T-helper 1 cell treated with Interleukin-12 subunit alpha and Interleukin-12 subunit beta and Interleukin-4 antibody, amounts not matched to agents 30 μg/mL and 1 μg/mL, for 36 hours (primary cell): ENCODE data around the gene GRIK1.

Source experiments
- H3K27ac Mint-ChIP-seq: one replicate; pipeline ENCODE4 v1.8.0; 2021; ENCODE audit warnings: mild to moderate bottlenecking, mixed read lengths
- H3K27me3 Mint-ChIP-seq: one replicate; pipeline ENCODE4 v1.8.0; 2021; ENCODE audit warnings: low read depth, mixed read lengths
- H3K36me3 Mint-ChIP-seq: one replicate; pipeline ENCODE4 v1.8.0; 2021; ENCODE audit warnings: low read depth, mixed read lengths
- H3K4me1 Mint-ChIP-seq: one replicate; pipeline ENCODE4 v1.8.0; 2021; ENCODE audit warnings: low read depth, mixed read lengths
- H3K4me3 Mint-ChIP-seq: one replicate; pipeline ENCODE4 v1.8.0; 2021; ENCODE audit warnings: mild to moderate bottlenecking, moderate library complexity, mixed read lengths
- H3K9me3 Mint-ChIP-seq: one replicate; pipeline ENCODE4 v1.8.0; 2021; ENCODE audit warnings: mixed read lengths

Gene GRIK1

GRCh38 chr21:29534448-29534847 is 405.3 kb downstream of the GRIK1 start:
- Mint-ChIP-seq H3K36me3 (no peaks in the 10 kb centered on the region), H3K27ac (no peak overlapping the region), H3K9me3 (peaks cover 7% of the 10 kb centered on the region), H3K4me3 (no peak overlapping the region), H3K27me3 (no peaks in the 10 kb centered on the region), H3K4me1 (no peaks in the 10 kb centered on the region)

- Mint-ChIP-seq H3K36me3 (no peaks in the 10 kb centered on the region), H3K4me1 (no peaks in the 10 kb centered on the region), H3K27me3 (no peaks in the 10 kb centered on the region), H3K9me3 (peaks cover 27% of the 10 kb centered on the region), H3K4me3 (no peak overlapping the region), H3K27ac (no peak overlapping the region)
Measured at GRCh38 chr21:29529139-29529538, 410.7 kb downstream of the GRIK1 start.

- Mint-ChIP-seq H3K4me1 (no peaks in the 10 kb centered on the region), H3K9me3 (peaks cover 30% of the 10 kb centered on the region), H3K27me3 (no peaks in the 10 kb centered on the region), H3K4me3 (no peak overlapping the region), H3K36me3 (no peaks in the 10 kb centered on the region), H3K27ac (no peak overlapping the region)
Measured at GRCh38 chr21:29526545-29526944, 413.3 kb downstream of the GRIK1 start.

- no peaks in the 10 kb centered on the region for H3K4me1 Mint-ChIP-seq
- no peak overlapping the region for H3K4me3 Mint-ChIP-seq
- H3K27ac Mint-ChIP-seq = no peak overlapping the region
- no peaks in the 10 kb centered on the region for H3K36me3 Mint-ChIP-seq
- peaks cover 26% of the 10 kb centered on the region for H3K9me3 Mint-ChIP-seq
- H3K27me3 Mint-ChIP-seq = no peaks in the 10 kb centered on the region
Measured at GRCh38 chr21:29524055-29524454, 415.7 kb downstream of the GRIK1 start.

GRCh38 chr21:29523646-29524045 is 416.1 kb downstream of the GRIK1 start:
- Mint-ChIP-seq H3K27me3 (no peaks in the 10 kb centered on the region), H3K4me3 (no peak overlapping the region), H3K9me3 (peaks cover 26% of the 10 kb centered on the region), H3K27ac (no peak overlapping the region), H3K36me3 (no peaks in the 10 kb centered on the region), H3K4me1 (no peaks in the 10 kb centered on the region)

- no peaks in the 10 kb centered on the region for H3K36me3 Mint-ChIP-seq
- no peaks in the 10 kb centered on the region for H3K27me3 Mint-ChIP-seq
- no peak overlapping the region for H3K4me3 Mint-ChIP-seq
- no peaks in the 10 kb centered on the region for H3K4me1 Mint-ChIP-seq
- no peak overlapping the region for H3K27ac Mint-ChIP-seq
- peaks cover 20% of the 10 kb centered on the region for H3K9me3 Mint-ChIP-seq
Measured at GRCh38 chr21:29521872-29522271, 417.9 kb downstream of the GRIK1 start.

- Mint-ChIP-seq H3K36me3 (no peaks in the 10 kb centered on the region), H3K4me3 (no peak overlapping the region), H3K9me3 (peaks cover 4% of the 10 kb centered on the region), H3K4me1 (no peaks in the 10 kb centered on the region), H3K27me3 (no peaks in the 10 kb centered on the region), H3K27ac (no peak overlapping the region)
Measured at GRCh38 chr21:29520171-29520570, 419.6 kb downstream of the GRIK1 start.

- Mint-ChIP-seq H3K36me3 (no peaks in the 10 kb centered on the region), H3K9me3 (peaks cover 4% of the 10 kb centered on the region), H3K27me3 (no peaks in the 10 kb centered on the region), H3K27ac (no peak overlapping the region), H3K4me1 (no peaks in the 10 kb centered on the region), H3K4me3 (no peak overlapping the region)
Measured at GRCh38 chr21:29514652-29515247, 425.0 kb downstream of the GRIK1 start.

GRCh38 chr21:29513535-29513934 is 426.3 kb downstream of the GRIK1 start:
- peaks cover 4% of the 10 kb centered on the region for H3K9me3 Mint-ChIP-seq
- H3K36me3 Mint-ChIP-seq = no peaks in the 10 kb centered on the region
- no peaks in the 10 kb centered on the region for H3K27me3 Mint-ChIP-seq
- no peak overlapping the region for H3K27ac Mint-ChIP-seq
- H3K4me3 Mint-ChIP-seq = no peak overlapping the region
- H3K4me1 Mint-ChIP-seq = no peaks in the 10 kb centered on the region

- no peak overlapping the region for H3K27ac Mint-ChIP-seq
- no peak overlapping the region for H3K4me3 Mint-ChIP-seq
- H3K36me3 Mint-ChIP-seq = no peaks in the 10 kb centered on the region
- peaks cover 4% of the 10 kb centered on the region for H3K9me3 Mint-ChIP-seq
- H3K4me1 Mint-ChIP-seq = no peaks in the 10 kb centered on the region
- H3K27me3 Mint-ChIP-seq = no peaks in the 10 kb centered on the region
Measured at GRCh38 chr21:29511096-29511495, 428.7 kb downstream of the GRIK1 start.

GRCh38 chr21:29509121-29509520 is 430.7 kb downstream of the GRIK1 start:
- H3K4me1 Mint-ChIP-seq = no peaks in the 10 kb centered on the region
- no peaks in the 10 kb centered on the region for H3K36me3 Mint-ChIP-seq
- no peak overlapping the region for H3K4me3 Mint-ChIP-seq
- no peaks in the 10 kb centered on the region for H3K27me3 Mint-ChIP-seq
- no peaks in the 10 kb centered on the region for H3K9me3 Mint-ChIP-seq
- no peak overlapping the region for H3K27ac Mint-ChIP-seq

GRCh38 chr21:29508301-29508700 is 431.5 kb downstream of the GRIK1 start:
- no peaks in the 10 kb centered on the region for H3K4me1 Mint-ChIP-seq
- no peak overlapping the region for H3K27ac Mint-ChIP-seq
- H3K9me3 Mint-ChIP-seq = no peaks in the 10 kb centered on the region
- H3K4me3 Mint-ChIP-seq = no peak overlapping the region
- H3K27me3 Mint-ChIP-seq = no peaks in the 10 kb centered on the region
- H3K36me3 Mint-ChIP-seq = peaks cover 2% of the 10 kb centered on the region

GRCh38 chr21:29506947-29507346 is 432.8 kb downstream of the GRIK1 start:
- Mint-ChIP-seq H3K36me3 (peaks cover 2% of the 10 kb centered on the region), H3K9me3 (no peaks in the 10 kb centered on the region), H3K27ac (no peak overlapping the region)

GRCh38 chr21:29506214-29506613 is 433.6 kb downstream of the GRIK1 start:
- Mint-ChIP-seq H3K27me3 (no peaks in the 10 kb centered on the region), H3K9me3 (no peaks in the 10 kb centered on the region), H3K4me3 (no peak overlapping the region), H3K36me3 (peaks cover 2% of the 10 kb centered on the region), H3K27ac (no peak overlapping the region), H3K4me1 (no peaks in the 10 kb centered on the region)

More at GRCh38 chr21:29506947-29507346, 432.8 kb downstream of the GRIK1 start:
- Mint-ChIP-seq H3K4me1 (no peaks in the 10 kb centered on the region), H3K4me3 (no peak overlapping the region), H3K27me3 (no peaks in the 10 kb centered on the region)

- peaks cover 2% of the 10 kb centered on the region for H3K36me3 Mint-ChIP-seq
- no peak overlapping the region for H3K4me3 Mint-ChIP-seq
- H3K27ac Mint-ChIP-seq = no peak overlapping the region
- no peaks in the 10 kb centered on the region for H3K4me1 Mint-ChIP-seq
- no peaks in the 10 kb centered on the region for H3K27me3 Mint-ChIP-seq
- no peaks in the 10 kb centered on the region for H3K9me3 Mint-ChIP-seq
Measured at GRCh38 chr21:29504751-29505321, 435.0 kb downstream of the GRIK1 start.
